TTC549 (cell line): ENCODE results near the gene MXD4.
"Not testable (repeated sequence)": the region's sequence is repeated elsewhere in the genome, so short reads cannot be mapped to it uniquely, and the experiment has no call there.

Experiments used
- FAIRE-seq: peaks from 2 replicates; lab custom pipeline; 2012; peaks lifted over from hg19 to GRCh38; lab: Jason Lieb, UNC

MXD4 gene

GRCh38 chr4:2275044-2275397 lies 13.1 kb upstream of the MXD4 start:
- not testable (repeated sequence) for FAIRE-seq

GRCh38 chr4:2274320-2275043 lies 12.6 kb upstream of the MXD4 start:
- FAIRE-seq = no peak

- FAIRE-seq = no peak
Observed at GRCh38 chr4:2273657-2274319, 11.9 kb upstream of the MXD4 start.

GRCh38 chr4:2273221-2273620 lies 11.3 kb upstream of the MXD4 start:
- FAIRE-seq = no peak

- no peak for FAIRE-seq
Observed at GRCh38 chr4:2272828-2273120, 10.9 kb upstream of the MXD4 start.

GRCh38 chr4:2272026-2272827 lies 10.3 kb upstream of the MXD4 start:
- FAIRE-seq = no peak

- no peak for FAIRE-seq
Observed at GRCh38 chr4:2271279-2272025, 9.5 kb upstream of the MXD4 start.

- no peak for FAIRE-seq
Observed at GRCh38 chr4:2270341-2271165, 8.6 kb upstream of the MXD4 start.

- FAIRE-seq = no peak
Observed at GRCh38 chr4:2269618-2270163, 7.8 kb upstream of the MXD4 start.

- no peak for FAIRE-seq
Observed at GRCh38 chr4:2269206-2269531, 7.3 kb upstream of the MXD4 start.

GRCh38 chr4:2268357-2269205 lies 6.7 kb upstream of the MXD4 start:
- no peak for FAIRE-seq

GRCh38 chr4:2267841-2268240 lies 5.9 kb upstream of the MXD4 start:
- FAIRE-seq = no peak

GRCh38 chr4:2267320-2267811 lies 5.5 kb upstream of the MXD4 start:
- no peak for FAIRE-seq

GRCh38 chr4:2266821-2267220 lies 4.9 kb upstream of the MXD4 start:
- FAIRE-seq = no peak

- FAIRE-seq = no peak
Observed at GRCh38 chr4:2266181-2266580, 4.3 kb upstream of the MXD4 start.

GRCh38 chr4:2265113-2266110 lies 3.5 kb upstream of the MXD4 start:
- no peak for FAIRE-seq

GRCh38 chr4:2264481-2265041 lies 2.7 kb upstream of the MXD4 start:
- FAIRE-seq = no peak

GRCh38 chr4:2263926-2264321 lies 2.0 kb upstream of the MXD4 start:
- no peak for FAIRE-seq

GRCh38 chr4:2262944-2263250 lies 988 bp upstream of the MXD4 start:
- no peak for FAIRE-seq
